K562 (cell line): Measurements from ENCODE around the gene FAM89B. TPM values are rescaled to one million over a fixed set of nuclear protein-coding genes. Genes with fewer than 3 reads are reported as not detected.

Source experiments
- BCOR ChIP-seq: fragments of 450-650 bp; IDR thresholded peaks from 2 replicates; pipeline ENCODE4 v1.6.1; 2016
- BRF1 ChIP-seq: IDR thresholded peaks from 3 replicates; pipeline ENCODE4 v1.6.1; 2011; ENCODE audit warnings: borderline replicate concordance, mild to moderate bottlenecking; ENCODE audit not compliant: insufficient read length; ENCODE audit errors: extremely low read depth
- CBFA2T2 ChIP-seq: fragments of 450-650 bp; conservative IDR thresholded peaks from 2 replicates; pipeline ENCODE4 v1.6.1; 2017; ENCODE audit warnings: mild to moderate bottlenecking
- CBX2 ChIP-seq: fragments of 200-600 bp; sonication (generic); IDR thresholded peaks from one replicate; pipeline ENCODE4 v1.6.1; 2012; ENCODE audit warnings: mild to moderate bottlenecking, low read length, inconsistent platforms; ENCODE audit not compliant: insufficient read depth, poor library complexity, severe bottlenecking
- CCNT2 ChIP-seq: IDR thresholded peaks from 2 replicates; pipeline ENCODE4 v1.6.1; 2011; ENCODE audit warnings: borderline replicate concordance, low read depth, mild to moderate bottlenecking, moderate library complexity, mixed read lengths, low read length; ENCODE audit not compliant: insufficient read length; ENCODE audit errors: extremely low read depth
- CGGBP1 ChIP-seq: fragments of 250-450 bp; sonication (Bioruptor Pico); IDR thresholded peaks from 2 replicates; pipeline ENCODE4 v1.9.0; 2021; ENCODE audit warnings: mild to moderate bottlenecking
- E2F3 ChIP-seq: fragments of 250-450 bp; sonication (Bioruptor Pico); IDR thresholded peaks from 2 replicates; pipeline ENCODE4 v1.4.0; 2020; ENCODE audit warnings: mild to moderate bottlenecking
- MCM5 ChIP-seq: fragments of 450-650 bp; IDR thresholded peaks from 2 replicates; pipeline ENCODE4 v1.6.1; 2016; ENCODE audit warnings: low read depth
- PBX2 ChIP-seq, 2 experiments: IDR thresholded peaks in 1 of 2; conservative IDR thresholded peaks in 1 of 2; 2 replicates each; pipeline ENCODE4 v1.6.1; 2016; ENCODE audit warnings: low read depth in 2 of 2, mild to moderate bottlenecking in 1 of 2, missing compliant biosample characterization in 1 of 2, missing genetic modification characterization in 1 of 2, moderate library complexity in 1 of 2
- SMARCE1 ChIP-seq: fragments of 450-650 bp; IDR thresholded peaks from 2 replicates; pipeline ENCODE4 v1.7.1; 2016; ENCODE audit warnings: mild to moderate bottlenecking
- TAF1 ChIP-seq: IDR thresholded peaks from 2 replicates; pipeline ENCODE4 v1.6.1; 2011; ENCODE audit warnings: mild to moderate bottlenecking, low read length, moderate library complexity; ENCODE audit not compliant: insufficient read depth, control insufficient read depth, severe bottlenecking; ENCODE audit errors: extremely low read depth
- TCF15 ChIP-seq: fragments of 250-450 bp; sonication (Bioruptor Pico); IDR thresholded peaks from 2 replicates; pipeline ENCODE4 v1.8.0; 2022; ENCODE audit warnings: moderate library complexity, mild to moderate bottlenecking, inconsistent platforms
- TFAM ChIP-seq: fragments of 250-450 bp; sonication (Bioruptor Pico); conservative IDR thresholded peaks from 2 replicates; pipeline ENCODE4 v1.5.0; 2021; ENCODE audit warnings: mild to moderate bottlenecking, moderate library complexity
- TSHZ1 ChIP-seq: fragments of 250-450 bp; sonication (Bioruptor Pico); IDR thresholded peaks from 2 replicates; pipeline ENCODE4 v1.4.0; 2020; ENCODE audit warnings: mild to moderate bottlenecking, moderate library complexity
- ZBTB12 ChIP-seq: fragments of 250-450 bp; sonication (Bioruptor Pico); IDR thresholded peaks from 2 replicates; pipeline ENCODE4 v1.4.0; 2020
- ZBTB9 ChIP-seq: fragments of 450-650 bp; formaldehyde crosslinking; IDR thresholded peaks from 2 replicates; pipeline ENCODE4 v1.4.0; 2020; ENCODE audit warnings: mild to moderate bottlenecking, moderate library complexity
- ZNF239 ChIP-seq: fragments of 250-450 bp; sonication (Bioruptor Pico); IDR thresholded peaks from 2 replicates; pipeline ENCODE4 v1.4.0; 2020; ENCODE audit warnings: mild to moderate bottlenecking
- polyA plus RNA-seq, 8 experiments: library from polyadenylated mRNA; depleted of rRNA in 4 of 8; stranded (reverse) in 5 of 8; unstranded in 3 of 8; fragments of >200 nt; fragmentation: Nextera tagmentation in 2 of 8; fragmentation: Illumina TruSeq in 1 of 8; extraction: Ambion mirVana in 2 of 8; extraction: Trizol in 1 of 8; gene quantifications; 2 replicates each; pipeline versions ENCODE4 v1.2.1 to v1.2.3, GENCODE V29; 2011 to 2014; ENCODE audit warnings: inconsistent platforms in 1 of 8, missing spikeins in 1 of 8
- total RNA-seq, 7 experiments: library from RNA; depleted of rRNA in 6 of 7; stranded (reverse); fragments of >200 nt in 6 of 7; fragmentation: Illumina TruSeq in 2 of 7; extraction: Trizol in 2 of 7; gene quantifications; 2 replicates each; pipeline versions ENCODE4 v1.2.1 to v1.2.3, GENCODE V29; 2011 to 2021; ENCODE audit warnings: low replicate concordance in 1 of 7

The FAM89B gene
- total and polyA plus RNA-seq, 9 of the 15 experiments (the other 6 are each of a cell fraction or from before 2014, with no cell fraction given), result 0.32 to 27.6 (median 11.9) TPM

GRCh38 chr11:65540290-65541092 is 31.8 kb upstream of the FAM89B start (continued):
- TF ChIP-seq TSHZ1 (CRISPR knock-in tag) (no peak), ZBTB12 (no peak), CBFA2T2 (no peak), BCOR (peak; percentile 34; the same call in 1 of the 2 replicates), MCM5 (no peak), CCNT2 (peak; percentile 80), ZNF239 (no peak), TFAM (CRISPR knock-in tag) (no peak), CBX2 (no peak), CGGBP1 (CRISPR knock-in tag) (no peak), TCF15 (no peak), ZBTB9 (CRISPR knock-in tag) (peak; percentile 66; the same call in 1 of the 2 replicates), SMARCE1 (no peak; the same call in 1 of the 2 replicates), BRF1 (no peak), TAF1 (peak; percentile 36), PBX2 (CRISPR knock-in tag; IDR thresholded peaks at IDR 0.05; ENCODE audit: low read depth) (no peak), PBX2 (tag; conservative IDR thresholded peaks at IDR 0.05; ENCODE audit: low read depth) (no peak), E2F3 (CRISPR knock-in tag) (peak; percentile 64; the same call in 1 of the 2 replicates)
